ENCODE results near the gene ADAMTS3. TPM values are rescaled to one million over a fixed set of nuclear protein-coding genes. Genes with fewer than 3 reads are reported as not detected.

ADAMTS3 gene
- total and polyA plus RNA-seq, 9 of the 15 experiments (the other 6 are each of a cell fraction or from before 2014, with no cell fraction given): 4.0 to 18.0 (median 12.1) TPM

DNA sequence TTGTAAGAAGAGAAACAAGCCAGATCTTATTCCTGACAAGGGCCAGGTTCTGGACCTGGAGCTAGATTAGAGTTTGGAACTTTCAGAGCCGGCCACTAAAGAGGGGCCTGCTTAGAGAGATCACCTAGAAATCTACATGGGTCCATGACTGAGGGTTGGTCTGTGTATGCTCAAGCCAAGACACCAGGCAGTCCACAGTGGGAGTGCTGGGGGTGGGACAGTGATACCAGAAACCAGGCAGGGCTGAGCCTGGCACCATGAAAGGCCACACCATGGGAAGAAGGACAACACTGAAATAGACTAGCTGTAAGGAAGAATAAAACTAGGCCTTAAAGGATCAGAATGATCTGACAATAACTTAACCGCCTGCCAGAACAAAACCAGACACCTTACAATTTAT is 267.3 kb downstream of the ADAMTS3 start:
- Histone ChIP-seq H2AFZ (ENCODE audit: low read depth, low read length) (no peak overlapping the region), H3K27me3 (ENCODE audit: control insufficient read depth in 2 of 2, insufficient read depth in 2 of 2, low read length in 2 of 2) (no peaks in the 10 kb centered on the region), H3K9me3 (replicated peaks; ENCODE audit: control insufficient read depth, insufficient read depth, low read depth, low read length) (no peaks in the 10 kb centered on the region), H3K79me2 (ENCODE audit: control insufficient read depth, insufficient read depth, low read length) (no peaks in the 10 kb centered on the region), H3K9me1 (ENCODE audit: control insufficient read depth, insufficient read depth, low read length) (no peaks in the 10 kb centered on the region), H3K4me1 (replicated peaks in 1 of 2; ENCODE audit: control insufficient read depth in 2 of 2, insufficient read depth in 2 of 2, low read length in 2 of 2) (no peaks in the 10 kb centered on the region), H3K27ac (ENCODE audit: extremely low read depth, low read depth, low read length) (no peak overlapping the region), H3K9ac (ENCODE audit: insufficient read depth in 1 of 2, low read depth in 2 of 2, low read length in 2 of 2) (no peak overlapping the region), H3K36me3 (ENCODE audit: control insufficient read depth, insufficient read depth, low read length) (peaks cover 9% of the 10 kb centered on the region), H3K4me2 (ENCODE audit: insufficient read depth, low read length) (no peak overlapping the region), H3K4me3 (no peak overlapping the region), H4K20me1 (replicated peaks; ENCODE audit: control insufficient read depth, insufficient read depth, low read length) (no peaks in the 10 kb centered on the region)
- 85% methylated on average over 2 of the region's 2 CpGs for WGBS (ENCODE audit: insufficient coverage, low coverage, missing lambda C conversion rate)
- intact Hi-C loops (cut with micrococcal nuclease) (loop anchor here (5.0 kb wide), 2 partner anchors 529 to 569 kb away; no protein-coding TSS in a partner anchor), in situ Hi-C loops (cut with MboI) (no loop called here)
- ChIA-PET POLR2A (no interaction called here), CTCF (ENCODE audit: low intra/inter-chr PET ratio) (interaction anchor here (0.7 kb wide), 1 partner anchor 361 kb away, joined by 5 read pairs; no protein-coding TSS in a partner anchor)
- DNase-seq (ENCODE audit: extremely low read depth in 1 of 4, low spot score in 3 of 4): no peak
- no peak for ATAC-seq
- BruUV-seq (replicated peaks): no TSS peak
- FAIRE-seq: peak; percentile 40
- TF ChIP-seq ZNF354B (CRISPR knock-in tag; IDR thresholded peaks at IDR 0.05) (no peak), ZNF311 (CRISPR knock-in tag; IDR thresholded peaks at IDR 0.05) (no peak), ZNF274 (IDR thresholded peaks at IDR 0.05; ENCODE audit: borderline replicate concordance, low read depth, low read length) (no peak), HMG20B (CRISPR knock-in tag; IDR thresholded peaks at IDR 0.05) (no peak), TCF7 (IDR thresholded peaks at IDR 0.05; ENCODE audit: borderline replicate concordance) (no peak), ZC3H8 (IDR thresholded peaks at IDR 0.05) (no peak), CSDE1 (IDR thresholded peaks at IDR 0.05) (no peak), ZNF740 (CRISPR knock-in tag; IDR thresholded peaks at IDR 0.05) (no peak), ZNF740 (tag; IDR thresholded peaks at IDR 0.05) (no peak), ZBTB12 (CRISPR knock-in tag; IDR thresholded peaks at IDR 0.05) (no peak), RBM14 (IDR thresholded peaks at IDR 0.05; ENCODE audit: borderline replicate concordance, insufficient read depth, low read depth, low read length) (no peak), PTBP1 (IDR thresholded peaks at IDR 0.05; ENCODE audit: low read depth, low read length) (no peak), IFI16 (CRISPR knock-in tag; IDR thresholded peaks at IDR 0.05) (no peak), RBM34 (IDR thresholded peaks at IDR 0.05; ENCODE audit: borderline replicate concordance, insufficient read depth, low read length) (no peak), TRIM24 (IDR thresholded peaks at IDR 0.05) (no peak), RBBP5 (IDR thresholded peaks at IDR 0.05; ENCODE audit: borderline replicate concordance, insufficient read depth, low read length, poor library complexity, severe bottlenecking) (no peak)
- TF ChIP-seq, protein P1, sequence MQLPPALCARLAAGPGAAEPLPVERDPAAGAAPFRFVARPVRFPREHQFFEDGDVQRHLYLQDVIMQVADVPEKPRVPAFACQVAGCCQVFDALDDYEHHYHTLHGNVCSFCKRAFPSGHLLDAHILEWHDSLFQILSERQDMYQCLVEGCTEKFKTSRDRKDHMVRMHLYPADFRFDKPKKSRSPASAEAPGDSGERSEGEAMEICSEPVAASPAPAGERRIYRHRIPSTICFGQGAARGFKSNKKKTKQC (CRISPR knock-in tag; IDR thresholded peaks at IDR 0.05): no peak

Data from K562 (cell line).